ENCODE results near the gene VWCE. TPM values are rescaled to one million over a fixed set of nuclear protein-coding genes. Genes with fewer than 3 reads are reported as not detected.

VWCE gene
- total RNA-seq, 1 experiment from 2014 or later, result 2.5 TPM

DNA sequence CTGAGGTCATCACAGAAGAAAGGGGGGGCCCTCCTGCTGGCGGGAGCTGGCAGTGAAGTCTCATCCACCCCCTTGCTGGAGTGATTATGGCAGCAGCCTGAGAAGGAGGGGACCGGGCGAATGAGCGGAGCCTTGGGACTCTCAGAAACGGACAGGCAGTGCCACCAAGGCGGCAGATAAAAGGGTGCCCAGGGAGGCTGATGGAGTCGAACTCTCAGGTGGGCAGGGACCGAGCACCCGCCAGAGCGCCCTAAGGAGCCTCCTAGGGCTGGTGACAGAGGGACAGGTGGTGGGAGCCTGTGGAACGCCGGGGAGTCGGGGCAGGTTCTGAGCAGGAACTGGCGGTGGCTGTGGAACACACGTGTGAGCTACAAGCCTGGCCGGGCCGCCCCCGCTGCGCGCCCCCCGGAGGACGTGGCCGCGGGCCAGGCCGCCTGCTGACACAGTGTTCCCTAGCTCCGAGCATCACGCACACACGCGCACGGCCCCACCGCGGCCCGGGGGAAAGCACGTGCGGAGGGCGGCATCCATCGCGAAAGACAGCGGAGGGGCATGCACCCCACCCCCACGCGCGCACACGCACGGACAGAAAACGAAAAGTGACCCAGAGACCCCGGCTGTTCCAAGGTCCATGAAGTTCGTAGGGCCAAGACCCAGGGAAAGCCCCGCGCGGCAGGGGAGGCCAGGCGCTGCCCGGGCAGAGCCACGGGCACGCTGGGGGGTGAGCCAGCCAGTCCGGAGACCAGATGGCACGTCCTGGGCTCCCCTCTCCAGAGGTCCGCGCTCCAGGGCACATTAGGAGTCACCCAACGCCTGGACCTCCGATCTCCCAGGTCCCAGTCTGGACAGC is 1.0 kb downstream of the VWCE start:
- DNase-seq (ENCODE audit: low read depth, low spot score) (no peak), ATAC-seq (peak; percentile 31)
- H2AFZ ChIP-seq (ENCODE audit: low read depth, low read length, poor library complexity, severe bottlenecking), result no peak overlapping the region

More for the DNA sequence above, 1.0 kb downstream of the VWCE start:
- no peaks in the 10 kb centered on the region for H4K20me1 ChIP-seq (ENCODE audit: insufficient read depth)
- intact Hi-C loops (cut with micrococcal nuclease), result no loop called here
- no peak overlapping the region for H3K4me3 ChIP-seq (replicated peaks in 1 of 2; ENCODE audit: low read depth in 1 of 2, low read length in 2 of 2)
- H3K79me2 ChIP-seq (ENCODE audit: insufficient read depth, low read length), result no peaks in the 10 kb centered on the region
- peak overlapping the region; percentile 27 for H3K4me2 ChIP-seq (ENCODE audit: low read length)
- no peaks in the 10 kb centered on the region for H3K27me3 ChIP-seq (ENCODE audit: insufficient read depth, low read length)
- no peak overlapping the region for H3K27ac ChIP-seq (ENCODE audit: low read depth, low read length)
- ChIA-PET CTCF (no interaction called here), RAD21 (ENCODE audit: low non-redundant PET in 1 of 2, low total read pairs in 2 of 2, uncharacterized antibody in 2 of 2, unreplicated experiment in 2 of 2) (no interaction called here), POLR2A (no interaction called here)
- no TSS peak for BruUV-seq (replicated peaks)
- H3K9ac ChIP-seq (ENCODE audit: low read length), result no peak overlapping the region
- H3K36me3 ChIP-seq (ENCODE audit: control insufficient read depth in 1 of 2, insufficient read depth in 2 of 2, low read length in 2 of 2), result peaks cover 0 to 12% of the 10 kb centered on the region in 2 experiments; a peak in 2 of 4 replicates
- no peaks in the 10 kb centered on the region for H3K4me1 ChIP-seq (ENCODE audit: control insufficient read depth in 1 of 2, insufficient read depth in 2 of 2, low read length in 2 of 2)
- no peaks in the 10 kb centered on the region for H3K9me2 ChIP-seq (ENCODE audit: insufficient read depth)
- TF ChIP-seq ZNF274 (IDR thresholded peaks at IDR 0.05; ENCODE audit: low read depth, low read length), result no peak
- no peak for TF ChIP-seq YY1 (IDR thresholded peaks at IDR 0.05; ENCODE audit: extremely low read depth, insufficient replicate concordance, low read depth, low read length)
- TF ChIP-seq SP1 (IDR thresholded peaks at IDR 0.05; ENCODE audit: low read depth), result no peak
- TF ChIP-seq TCF7L2 (IDR thresholded peaks at IDR 0.05; ENCODE audit: borderline replicate concordance, extremely low read depth, insufficient read depth, insufficient read length), result no peak
- TF ChIP-seq, protein P1, sequence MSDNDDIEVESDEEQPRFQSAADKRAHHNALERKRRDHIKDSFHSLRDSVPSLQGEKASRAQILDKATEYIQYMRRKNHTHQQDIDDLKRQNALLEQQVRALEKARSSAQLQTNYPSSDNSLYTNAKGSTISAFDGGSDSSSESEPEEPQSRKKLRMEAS (IDR thresholded peaks at IDR 0.05), result no peak
- TF ChIP-seq, protein P2, sequence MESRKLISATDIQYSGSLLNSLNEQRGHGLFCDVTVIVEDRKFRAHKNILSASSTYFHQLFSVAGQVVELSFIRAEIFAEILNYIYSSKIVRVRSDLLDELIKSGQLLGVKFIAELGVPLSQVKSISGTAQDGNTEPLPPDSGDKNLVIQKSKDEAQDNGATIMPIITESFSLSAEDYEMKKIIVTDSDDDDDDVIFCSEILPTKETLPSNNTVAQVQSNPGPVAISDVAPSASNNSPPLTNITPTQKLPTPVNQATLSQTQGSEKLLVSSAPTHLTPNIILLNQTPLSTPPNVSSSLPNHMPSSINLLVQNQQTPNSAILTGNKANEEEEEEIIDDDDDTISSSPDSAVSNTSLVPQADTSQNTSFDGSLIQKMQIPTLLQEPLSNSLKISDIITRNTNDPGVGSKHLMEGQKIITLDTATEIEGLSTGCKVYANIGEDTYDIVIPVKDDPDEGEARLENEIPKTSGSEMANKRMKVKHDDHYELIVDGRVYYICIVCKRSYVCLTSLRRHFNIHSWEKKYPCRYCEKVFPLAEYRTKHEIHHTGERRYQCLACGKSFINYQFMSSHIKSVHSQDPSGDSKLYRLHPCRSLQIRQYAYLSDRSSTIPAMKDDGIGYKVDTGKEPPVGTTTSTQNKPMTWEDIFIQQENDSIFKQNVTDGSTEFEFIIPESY (IDR thresholded peaks at IDR 0.05; ENCODE audit: extremely low read depth, insufficient replicate concordance, low read length), result no peak
- TF ChIP-seq, protein P3, sequence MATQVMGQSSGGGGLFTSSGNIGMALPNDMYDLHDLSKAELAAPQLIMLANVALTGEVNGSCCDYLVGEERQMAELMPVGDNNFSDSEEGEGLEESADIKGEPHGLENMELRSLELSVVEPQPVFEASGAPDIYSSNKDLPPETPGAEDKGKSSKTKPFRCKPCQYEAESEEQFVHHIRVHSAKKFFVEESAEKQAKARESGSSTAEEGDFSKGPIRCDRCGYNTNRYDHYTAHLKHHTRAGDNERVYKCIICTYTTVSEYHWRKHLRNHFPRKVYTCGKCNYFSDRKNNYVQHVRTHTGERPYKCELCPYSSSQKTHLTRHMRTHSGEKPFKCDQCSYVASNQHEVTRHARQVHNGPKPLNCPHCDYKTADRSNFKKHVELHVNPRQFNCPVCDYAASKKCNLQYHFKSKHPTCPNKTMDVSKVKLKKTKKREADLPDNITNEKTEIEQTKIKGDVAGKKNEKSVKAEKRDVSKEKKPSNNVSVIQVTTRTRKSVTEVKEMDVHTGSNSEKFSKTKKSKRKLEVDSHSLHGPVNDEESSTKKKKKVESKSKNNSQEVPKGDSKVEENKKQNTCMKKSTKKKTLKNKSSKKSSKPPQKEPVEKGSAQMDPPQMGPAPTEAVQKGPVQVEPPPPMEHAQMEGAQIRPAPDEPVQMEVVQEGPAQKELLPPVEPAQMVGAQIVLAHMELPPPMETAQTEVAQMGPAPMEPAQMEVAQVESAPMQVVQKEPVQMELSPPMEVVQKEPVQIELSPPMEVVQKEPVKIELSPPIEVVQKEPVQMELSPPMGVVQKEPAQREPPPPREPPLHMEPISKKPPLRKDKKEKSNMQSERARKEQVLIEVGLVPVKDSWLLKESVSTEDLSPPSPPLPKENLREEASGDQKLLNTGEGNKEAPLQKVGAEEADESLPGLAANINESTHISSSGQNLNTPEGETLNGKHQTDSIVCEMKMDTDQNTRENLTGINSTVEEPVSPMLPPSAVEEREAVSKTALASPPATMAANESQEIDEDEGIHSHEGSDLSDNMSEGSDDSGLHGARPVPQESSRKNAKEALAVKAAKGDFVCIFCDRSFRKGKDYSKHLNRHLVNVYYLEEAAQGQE (IDR thresholded peaks at IDR 0.05; ENCODE audit: low read depth), result no peak
- no peaks in the 10 kb centered on the region for H3K9me3 ChIP-seq (ENCODE audit: control insufficient read depth in 1 of 2, insufficient read depth in 1 of 2, low read depth in 1 of 2, low read length in 2 of 2)
